K562 (cell line): ENCODE measurements around the gene ICA1. TPM values are rescaled to one million over a fixed set of nuclear protein-coding genes. Genes with fewer than 3 reads are reported as not detected.

ENCODE experiments used
- ATF3 ChIP-seq, 2 experiments: fragments of 450-650 bp in 1 of 2; sonication (generic) in 1 of 2; formaldehyde crosslinking in 1 of 2; IDR thresholded peaks in 1 of 2; conservative IDR thresholded peaks in 1 of 2; 2 replicates each; pipeline versions ENCODE4 v1.6.1 to v1.8.1; 2016 to 2023; ENCODE audit warnings: mild to moderate bottlenecking in 2 of 2, moderate library complexity in 2 of 2, inconsistent platforms in 1 of 2, missing genetic modification reagents in 1 of 2
- C11orf30 ChIP-seq: fragments of 450-650 bp; IDR thresholded peaks from 2 replicates; pipeline ENCODE4 v1.6.1; 2016; ENCODE audit warnings: low read depth, mild to moderate bottlenecking
- CHD1 ChIP-seq: fragments of 200-600 bp; sonication (generic); IDR thresholded peaks from one replicate; pipeline ENCODE4 v1.6.1; 2012; ENCODE audit warnings: mild to moderate bottlenecking, moderate library complexity, low read length, inconsistent platforms
- ELF1 ChIP-seq: fragments of 200-800 bp; sonication (Bioruptor generic); IDR thresholded peaks from 2 replicates; pipeline ENCODE4 v1.6.1; 2016; ENCODE audit warnings: missing genetic modification characterization, missing compliant biosample characterization
- KDM1A ChIP-seq, 2 experiments: fragments of 450-650 bp; IDR thresholded peaks; 2 replicates each; pipeline ENCODE4 v1.6.1; 2016; ENCODE audit warnings: mild to moderate bottlenecking in 2 of 2
- NR1H2 ChIP-seq: sonication (generic); formaldehyde crosslinking; IDR thresholded peaks from 2 replicates; pipeline ENCODE4 v1.4.0; 2020; ENCODE audit warnings: mild to moderate bottlenecking, missing genetic modification reagents
- POLR2B ChIP-seq: fragments of 450-650 bp; IDR thresholded peaks from 2 replicates; pipeline ENCODE4 v1.6.1; 2018; ENCODE audit warnings: low read depth; ENCODE audit not compliant: partially characterized antibody
- POLR2H ChIP-seq: IDR thresholded peaks from 2 replicates; pipeline ENCODE4 v1.6.1; 2016; ENCODE audit warnings: missing genetic modification characterization, low read depth, mild to moderate bottlenecking, control low read depth, missing compliant biosample characterization, moderate library complexity
- SIN3A ChIP-seq, 2 experiments: fragments of 150-350 bp in 1 of 2; IDR thresholded peaks; 2 replicates each; pipeline ENCODE4 v1.6.1; 2011 to 2016; ENCODE audit warnings: borderline replicate concordance in 2 of 2, low read depth in 2 of 2, low read length in 2 of 2, mild to moderate bottlenecking in 2 of 2, moderate library complexity in 2 of 2; ENCODE audit not compliant: control insufficient read depth in 1 of 2
- SMAD4 ChIP-seq: fragments of 250-450 bp; sonication (Bioruptor Pico); conservative IDR thresholded peaks from 2 replicates; pipeline ENCODE4 v1.8.0; 2021; ENCODE audit warnings: inconsistent platforms, mild to moderate bottlenecking, moderate library complexity
- SMARCA4 ChIP-seq: fragments of 450-650 bp; IDR thresholded peaks from 2 replicates; pipeline ENCODE4 v1.6.1; 2016
- SMARCE1 ChIP-seq: fragments of 450-650 bp; IDR thresholded peaks from 2 replicates; pipeline ENCODE4 v1.7.1; 2016; ENCODE audit warnings: mild to moderate bottlenecking
- TAF1 ChIP-seq: IDR thresholded peaks from 2 replicates; pipeline ENCODE4 v1.6.1; 2011; ENCODE audit warnings: mild to moderate bottlenecking, low read length, moderate library complexity; ENCODE audit not compliant: insufficient read depth, control insufficient read depth, severe bottlenecking; ENCODE audit errors: extremely low read depth
- TBP ChIP-seq: optimal IDR thresholded peaks from 2 replicates; pipeline ENCODE3; 2011; ENCODE audit warnings: low read depth, low read length, improper control_type of control experiment
- ZBTB7A ChIP-seq: IDR thresholded peaks from 2 replicates; pipeline ENCODE4 v1.6.1; 2011; ENCODE audit warnings: low read depth, mild to moderate bottlenecking, low read length, moderate library complexity, borderline replicate concordance; ENCODE audit not compliant: control insufficient read depth
- ZC3H4 ChIP-seq: sonication (generic); formaldehyde crosslinking; IDR thresholded peaks from 2 replicates; pipeline ENCODE4 v1.9.0; 2021; ENCODE audit warnings: missing genetic modification reagents, borderline replicate concordance
- ZZZ3 ChIP-seq: fragments of 450-650 bp; IDR thresholded peaks from 2 replicates; pipeline ENCODE4 v1.6.1; 2016; ENCODE audit warnings: antibody characterized with exemption, mild to moderate bottlenecking, moderate library complexity
- polyA plus RNA-seq, 8 experiments: library from polyadenylated mRNA; depleted of rRNA in 4 of 8; stranded (reverse) in 5 of 8; unstranded in 3 of 8; fragments of >200 nt; fragmentation: Nextera tagmentation in 2 of 8; fragmentation: Illumina TruSeq in 1 of 8; extraction: Ambion mirVana in 2 of 8; extraction: Trizol in 1 of 8; gene quantifications; 2 replicates each; pipeline versions ENCODE4 v1.2.1 to v1.2.3, GENCODE V29; 2011 to 2014; ENCODE audit warnings: inconsistent platforms in 1 of 8, missing spikeins in 1 of 8
- total RNA-seq, 7 experiments: library from RNA; depleted of rRNA in 6 of 7; stranded (reverse); fragments of >200 nt in 6 of 7; fragmentation: Illumina TruSeq in 2 of 7; extraction: Trizol in 2 of 7; gene quantifications; 2 replicates each; pipeline versions ENCODE4 v1.2.1 to v1.2.3, GENCODE V29; 2011 to 2021; ENCODE audit warnings: low replicate concordance in 1 of 7
- TF ChIP-seq, protein P1 (sequence below): sonication (generic); formaldehyde crosslinking; IDR thresholded peaks from 2 replicates; pipeline ENCODE4 v1.8.0; 2023; ENCODE audit warnings: mild to moderate bottlenecking, missing genetic modification reagents

The ICA1 gene
- total and polyA plus RNA-seq, 9 of the 15 experiments (the other 6 are each of a cell fraction or from before 2014, with no cell fraction given): 7.1 to 22.3 (median 16.4) TPM

DNA sequence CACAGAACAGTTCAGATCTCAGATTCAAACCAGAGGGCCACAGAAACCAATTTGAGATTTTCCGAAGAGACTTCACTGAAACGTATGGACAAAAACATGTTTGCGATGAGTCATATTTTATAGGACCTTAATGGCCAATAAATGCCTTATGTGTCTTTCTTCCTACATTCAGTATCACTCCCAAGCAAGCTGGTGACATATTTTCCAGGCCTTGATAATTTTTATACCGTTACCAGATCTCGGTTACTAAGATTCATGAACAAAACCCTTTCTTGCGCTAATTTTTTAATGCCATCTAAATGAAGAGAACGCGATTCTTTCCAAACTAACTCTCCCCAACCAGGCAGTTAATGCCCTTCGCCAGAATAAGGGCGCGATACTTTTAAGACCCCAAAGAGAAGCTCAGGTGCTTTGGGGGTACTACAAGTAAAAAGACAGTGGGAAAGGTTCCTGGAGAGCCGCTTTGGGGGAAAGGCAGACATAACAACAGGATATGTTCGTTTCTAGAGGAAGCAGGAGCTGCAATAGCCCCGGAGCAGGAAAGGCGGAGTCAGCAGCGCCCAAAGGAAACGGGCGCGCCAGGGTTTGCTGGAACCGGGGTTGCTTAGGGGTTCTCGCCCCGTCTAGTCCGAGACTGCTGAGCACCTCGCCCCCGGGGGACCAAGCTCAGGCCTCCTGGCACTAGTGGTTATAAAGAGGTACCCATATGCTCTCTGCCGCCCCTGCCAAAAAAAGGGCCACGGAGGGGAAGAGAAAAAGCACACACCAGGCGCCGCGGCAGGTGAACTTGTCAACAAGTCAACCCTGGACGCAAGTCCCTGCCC, 884 bp downstream of the ICA1 start (continued):
- peak; percentile 17 to 24; a peak in 1 of 4 replicates for TF ChIP-seq SIN3A (IDR thresholded peaks at IDR 0.05; ENCODE audit: borderline replicate concordance in 2 of 2, control insufficient read depth in 1 of 2, low read depth in 2 of 2, low read length in 2 of 2)
- TF ChIP-seq SMARCE1: no peak
- TF ChIP-seq, protein P1, sequence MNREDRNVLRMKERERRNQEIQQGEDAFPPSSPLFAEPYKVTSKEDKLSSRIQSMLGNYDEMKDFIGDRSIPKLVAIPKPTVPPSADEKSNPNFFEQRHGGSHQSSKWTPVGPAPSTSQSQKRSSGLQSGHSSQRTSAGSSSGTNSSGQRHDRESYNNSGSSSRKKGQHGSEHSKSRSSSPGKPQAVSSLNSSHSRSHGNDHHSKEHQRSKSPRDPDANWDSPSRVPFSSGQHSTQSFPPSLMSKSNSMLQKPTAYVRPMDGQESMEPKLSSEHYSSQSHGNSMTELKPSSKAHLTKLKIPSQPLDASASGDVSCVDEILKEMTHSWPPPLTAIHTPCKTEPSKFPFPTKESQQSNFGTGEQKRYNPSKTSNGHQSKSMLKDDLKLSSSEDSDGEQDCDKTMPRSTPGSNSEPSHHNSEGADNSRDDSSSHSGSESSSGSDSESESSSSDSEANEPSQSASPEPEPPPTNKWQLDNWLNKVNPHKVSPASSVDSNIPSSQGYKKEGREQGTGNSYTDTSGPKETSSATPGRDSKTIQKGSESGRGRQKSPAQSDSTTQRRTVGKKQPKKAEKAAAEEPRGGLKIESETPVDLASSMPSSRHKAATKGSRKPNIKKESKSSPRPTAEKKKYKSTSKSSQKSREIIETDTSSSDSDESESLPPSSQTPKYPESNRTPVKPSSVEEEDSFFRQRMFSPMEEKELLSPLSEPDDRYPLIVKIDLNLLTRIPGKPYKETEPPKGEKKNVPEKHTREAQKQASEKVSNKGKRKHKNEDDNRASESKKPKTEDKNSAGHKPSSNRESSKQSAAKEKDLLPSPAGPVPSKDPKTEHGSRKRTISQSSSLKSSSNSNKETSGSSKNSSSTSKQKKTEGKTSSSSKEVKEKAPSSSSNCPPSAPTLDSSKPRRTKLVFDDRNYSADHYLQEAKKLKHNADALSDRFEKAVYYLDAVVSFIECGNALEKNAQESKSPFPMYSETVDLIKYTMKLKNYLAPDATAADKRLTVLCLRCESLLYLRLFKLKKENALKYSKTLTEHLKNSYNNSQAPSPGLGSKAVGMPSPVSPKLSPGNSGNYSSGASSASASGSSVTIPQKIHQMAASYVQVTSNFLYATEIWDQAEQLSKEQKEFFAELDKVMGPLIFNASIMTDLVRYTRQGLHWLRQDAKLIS (CRISPR knock-in tag): 0 out of 2 replicates have a peak, but pooled peaks have one; percentile 42
- TF ChIP-seq C11orf30: 0 out of 2 replicates have a peak, but pooled peaks have one; percentile 6
- no peak for TF ChIP-seq NR1H2 (CRISPR knock-in tag)
- peak; percentile 87 for TF ChIP-seq ATF3 (IDR thresholded peaks at IDR 0.05)
- no peak for TF ChIP-seq ATF3 (CRISPR knock-in tag; conservative IDR thresholded peaks at IDR 0.05)
- peak; percentile 17; the same call in 1 of the 2 replicates for TF ChIP-seq POLR2H
- peak; percentile 66 for TF ChIP-seq TAF1
- TF ChIP-seq ELF1 (tag): peak; percentile 43; the same call in 1 of the 2 replicates
- peak; percentile 44 for TF ChIP-seq TBP
- TF ChIP-seq SMAD4 (CRISPR knock-in tag): peak; percentile 49
- 0 out of 2 replicates have a peak, but pooled peaks have one; percentile 55 for TF ChIP-seq ZC3H4 (CRISPR knock-in tag)
- no peak for TF ChIP-seq ZBTB7A
- no peak for TF ChIP-seq POLR2B
- TF ChIP-seq SMARCA4: peak; percentile 44; the same call in 1 of the 2 replicates
- no peak for TF ChIP-seq CHD1
- no peak for TF ChIP-seq ZZZ3
- TF ChIP-seq KDM1A (IDR thresholded peaks at IDR 0.05): peak in 1 of 2 experiments; percentile 14; a peak in 1 of 4 replicates
